Retinal pigment epithelial cell (primary cell): ENCODE measurements around the gene SLC12A3.

ENCODE experiments used
- DNase-seq: peaks from one replicate; pipeline ENCODE4 v3.0.0-alpha.2; 2010; ENCODE audit warnings: low read depth
- H3K4me3 ChIP-seq: 2 replicates; pipeline ENCODE4 v1.5.1; 2011; ENCODE audit warnings: mild to moderate bottlenecking, low read length, control low read depth, moderate library complexity
- CTCF ChIP-seq: conservative IDR thresholded peaks from 2 replicates; pipeline ENCODE4 v1.5.1; 2011; ENCODE audit warnings: low read depth, low read length, control low read depth, inconsistent platforms

SLC12A3 gene

DNA sequence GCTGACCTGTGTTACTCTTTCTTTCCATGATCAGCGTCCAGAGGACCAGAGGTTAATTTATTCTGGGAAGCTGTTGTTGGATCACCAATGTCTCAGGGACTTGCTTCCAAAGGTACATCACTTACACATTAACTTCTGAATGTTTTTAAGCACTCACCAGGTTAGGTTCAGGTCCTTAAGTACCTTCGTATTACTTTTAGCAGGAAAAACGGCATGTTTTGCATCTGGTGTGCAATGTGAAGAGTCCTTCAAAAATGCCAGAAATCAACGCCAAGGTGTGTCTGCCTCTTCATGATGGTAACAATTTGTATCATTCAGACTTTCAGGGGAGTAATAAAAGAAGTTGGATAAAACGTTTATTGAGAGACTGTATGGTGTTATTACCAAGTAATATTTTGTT is 70.2 kb downstream of the SLC12A3 start:
- H3K4me3 ChIP-seq = no peak overlapping the region
- TF ChIP-seq CTCF = no peak
- DNase-seq = no peak

DNA sequence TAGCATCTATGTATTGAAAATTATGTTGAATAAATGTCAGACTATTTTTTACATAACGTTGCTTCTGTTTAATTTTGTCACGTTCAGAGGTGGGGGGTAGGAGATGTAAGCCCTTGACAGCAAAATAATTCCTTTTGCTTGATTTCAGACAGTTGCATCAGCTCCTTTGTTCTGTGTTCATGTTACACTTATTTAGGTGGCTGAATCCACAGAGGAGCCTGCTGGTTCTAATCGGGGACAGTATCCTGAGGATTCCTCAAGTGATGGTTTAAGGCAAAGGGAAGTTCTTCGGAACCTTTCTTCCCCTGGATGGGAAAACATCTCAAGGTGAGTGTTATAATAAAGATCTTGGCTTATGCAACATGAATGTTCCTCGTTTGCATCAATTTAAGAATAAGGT is 71.5 kb downstream of the SLC12A3 start:
- DNase-seq = no peak
- no peak overlapping the region for H3K4me3 ChIP-seq
- no peak for TF ChIP-seq CTCF

DNA sequence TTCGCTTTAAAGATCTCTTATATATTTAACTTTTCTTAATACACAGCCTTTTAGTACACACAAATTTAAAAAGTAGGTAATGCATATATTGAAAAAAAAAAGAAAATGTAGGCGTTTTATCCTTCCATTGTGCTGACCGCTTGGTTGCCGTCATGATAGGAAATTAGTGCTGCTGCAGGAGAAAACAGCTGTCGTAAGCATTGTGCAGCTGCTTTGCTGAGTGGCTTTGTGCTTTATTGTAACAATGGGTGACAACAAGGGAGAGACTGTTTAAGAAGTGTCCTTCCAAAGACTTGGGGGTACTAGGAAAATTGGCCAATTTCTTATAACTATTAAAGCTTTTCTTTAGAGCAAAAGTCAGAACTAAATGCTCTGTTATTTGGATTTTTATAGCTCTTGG is 71.9 kb downstream of the SLC12A3 start:
- TF ChIP-seq CTCF = no peak
- no peak overlapping the region for H3K4me3 ChIP-seq
- no peak for DNase-seq

- no peak overlapping the region for H3K4me3 ChIP-seq
- DNase-seq = no peak
Measured at GRCh38 chr16:56938664-56939513, 73.9 kb downstream of the SLC12A3 start.

DNA sequence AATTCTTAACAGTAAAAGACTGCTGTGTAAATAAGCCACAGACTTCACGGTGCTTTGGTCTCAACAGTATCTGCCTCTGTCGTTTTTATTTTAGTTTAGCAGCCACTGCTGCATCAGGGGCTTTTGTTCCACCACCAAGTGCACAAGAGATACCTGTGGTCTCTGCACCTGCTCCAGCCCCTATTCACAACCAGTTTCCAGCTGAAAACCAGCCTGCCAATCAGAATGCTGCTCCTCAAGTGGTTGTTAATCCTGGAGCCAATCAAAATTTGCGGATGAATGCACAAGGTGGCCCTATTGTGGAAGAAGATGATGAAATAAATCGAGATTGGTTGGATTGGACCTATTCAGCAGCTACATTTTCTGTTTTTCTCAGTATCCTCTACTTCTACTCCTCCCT is 74.8 kb downstream of the SLC12A3 start:
- H3K4me3 ChIP-seq = no peak overlapping the region
- DNase-seq = no peak
- TF ChIP-seq CTCF = no peak

More at GRCh38 chr16:56938664-56939513, 73.9 kb downstream of the SLC12A3 start:
- TF ChIP-seq CTCF = no peak

GRCh38 chr16:56941092-56941491 is 76.1 kb downstream of the SLC12A3 start:
- TF ChIP-seq CTCF = no peak
- DNase-seq = no peak
- H3K4me3 ChIP-seq = no peak overlapping the region

DNA sequence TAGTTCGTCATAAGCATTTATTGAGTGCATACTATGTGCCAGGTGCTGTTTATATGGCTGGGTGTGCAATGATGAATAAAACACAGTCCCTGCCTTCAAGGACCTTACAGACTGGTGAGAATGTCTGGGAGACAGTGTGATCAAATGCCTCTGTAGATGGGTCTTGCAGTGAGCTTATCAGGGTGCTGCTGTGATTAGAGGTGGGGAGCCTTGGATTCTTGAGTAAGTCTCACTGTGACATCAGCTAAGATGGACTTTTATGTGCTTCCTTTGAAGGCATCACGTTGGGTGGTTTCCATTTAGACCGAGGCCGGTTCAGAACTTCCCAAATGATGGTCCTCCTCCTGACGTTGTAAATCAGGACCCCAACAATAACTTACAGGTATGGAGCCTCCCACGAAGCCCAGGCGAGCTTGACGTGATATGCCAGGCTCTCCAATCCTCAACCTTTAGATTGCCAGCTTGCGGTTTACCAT is 76.9 kb downstream of the SLC12A3 start:
- no peak for DNase-seq
- no peak for TF ChIP-seq CTCF

More for the DNA sequence above, 76.9 kb downstream of the SLC12A3 start:
- no peak overlapping the region for H3K4me3 ChIP-seq
